T-helper 2 cell treated with Interferon-gamma antibody and Interleukin-4, amounts not matched to agents 5 μg/mL and 100 μg/mL, for 36 hours (primary cell): ENCODE measurements around the gene NSMF.

Experiments used
- DNase-seq: peaks from one replicate; pipeline ENCODE4 v3.0.0; 2021; ENCODE audit warnings: low spot score
- H3K27ac Mint-ChIP-seq: one replicate; pipeline ENCODE4 v1.8.0; 2021; ENCODE audit warnings: mild to moderate bottlenecking, mixed read lengths
- H3K27me3 Mint-ChIP-seq: one replicate; pipeline ENCODE4 v1.8.0; 2021; ENCODE audit warnings: low read depth, mixed read lengths
- H3K36me3 Mint-ChIP-seq: one replicate; pipeline ENCODE4 v1.8.0; 2021; ENCODE audit warnings: low read depth, mixed read lengths
- H3K4me1 Mint-ChIP-seq: one replicate; pipeline ENCODE4 v1.8.0; 2021; ENCODE audit warnings: low read depth, mixed read lengths
- H3K4me3 Mint-ChIP-seq: one replicate; pipeline ENCODE4 v1.8.0; 2022; ENCODE audit warnings: mild to moderate bottlenecking, moderate library complexity, mixed read lengths
- H3K9me3 Mint-ChIP-seq: one replicate; pipeline ENCODE4 v1.8.0; 2021; ENCODE audit warnings: mixed read lengths

NSMF gene, protein sequence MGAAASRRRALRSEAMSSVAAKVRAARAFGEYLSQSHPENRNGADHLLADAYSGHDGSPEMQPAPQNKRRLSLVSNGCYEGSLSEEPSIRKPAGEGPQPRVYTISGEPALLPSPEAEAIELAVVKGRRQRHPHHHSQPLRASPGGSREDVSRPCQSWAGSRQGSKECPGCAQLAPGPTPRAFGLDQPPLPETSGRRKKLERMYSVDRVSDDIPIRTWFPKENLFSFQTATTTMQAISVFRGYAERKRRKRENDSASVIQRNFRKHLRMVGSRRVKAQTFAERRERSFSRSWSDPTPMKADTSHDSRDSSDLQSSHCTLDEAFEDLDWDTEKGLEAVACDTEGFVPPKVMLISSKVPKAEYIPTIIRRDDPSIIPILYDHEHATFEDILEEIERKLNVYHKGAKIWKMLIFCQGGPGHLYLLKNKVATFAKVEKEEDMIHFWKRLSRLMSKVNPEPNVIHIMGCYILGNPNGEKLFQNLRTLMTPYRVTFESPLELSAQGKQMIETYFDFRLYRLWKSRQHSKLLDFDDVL

DNA sequence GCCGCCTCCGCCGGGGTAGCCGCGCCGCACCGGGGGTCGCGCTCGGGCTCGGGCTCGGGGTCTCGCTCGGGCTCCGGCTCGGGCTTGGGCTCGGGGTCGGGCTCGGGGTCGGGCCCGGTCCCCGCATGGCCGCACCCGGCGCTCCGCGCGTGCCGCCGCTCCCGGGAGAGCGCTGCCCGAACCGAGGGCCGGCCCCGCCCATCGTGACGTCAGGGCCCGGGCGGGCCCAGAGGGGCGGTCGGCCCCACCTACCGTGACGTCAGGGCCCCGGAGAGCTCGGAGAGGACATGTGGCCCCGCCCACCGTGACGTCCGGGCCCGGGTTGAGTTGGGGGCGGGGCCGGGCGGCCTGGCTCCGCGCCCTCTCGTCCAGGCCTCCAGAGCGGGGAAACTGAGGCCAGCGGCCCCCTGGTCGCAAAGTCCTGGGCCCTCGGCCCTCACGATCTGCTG lies at the start of gene NSMF:
Gene NSMF, minus strand, starts transcription at position 183 of the 449 bp plus-strand sequence. CDS start 232 bp downstream, outside the sequence.
- H3K27ac Mint-ChIP-seq, result peak within 1 kb of the TSS; percentile 81

DNA sequence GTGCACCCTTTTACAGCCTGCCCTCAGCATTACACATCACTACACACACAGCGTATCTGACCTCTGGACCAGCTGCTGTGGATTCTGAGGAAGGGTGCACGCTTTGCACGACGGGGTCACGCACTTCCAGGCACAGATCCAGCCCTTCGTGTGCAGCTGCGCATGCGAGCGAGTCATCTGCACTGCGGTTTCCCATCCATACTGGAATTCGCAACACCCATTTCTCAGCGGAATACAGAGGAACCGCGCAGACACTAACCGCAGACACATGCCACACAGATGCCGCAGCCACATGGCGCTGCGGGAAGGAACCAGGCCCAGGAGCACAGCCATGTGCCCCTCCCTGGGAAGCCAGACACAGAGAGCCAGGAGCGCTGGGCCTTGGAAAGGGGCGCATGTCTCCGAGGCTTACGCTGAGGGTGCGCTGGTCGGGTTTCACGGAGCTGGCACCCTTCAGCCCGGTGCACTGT lies 47.6 kb upstream of the NSMF start:
- no peak overlapping the region for H3K4me3 Mint-ChIP-seq

More for the DNA sequence above, at the start of gene NSMF:
- Mint-ChIP-seq H3K9me3 (no peaks in the 10 kb centered on the region), H3K4me3 (peak within 1 kb of the TSS; percentile 48), H3K36me3 (peaks cover 8% of the 10 kb centered on the region), H3K4me1 (peaks cover 12% of the 10 kb centered on the region), H3K27me3 (no peaks in the 10 kb centered on the region)
- peak; percentile 95 for DNase-seq

DNA sequence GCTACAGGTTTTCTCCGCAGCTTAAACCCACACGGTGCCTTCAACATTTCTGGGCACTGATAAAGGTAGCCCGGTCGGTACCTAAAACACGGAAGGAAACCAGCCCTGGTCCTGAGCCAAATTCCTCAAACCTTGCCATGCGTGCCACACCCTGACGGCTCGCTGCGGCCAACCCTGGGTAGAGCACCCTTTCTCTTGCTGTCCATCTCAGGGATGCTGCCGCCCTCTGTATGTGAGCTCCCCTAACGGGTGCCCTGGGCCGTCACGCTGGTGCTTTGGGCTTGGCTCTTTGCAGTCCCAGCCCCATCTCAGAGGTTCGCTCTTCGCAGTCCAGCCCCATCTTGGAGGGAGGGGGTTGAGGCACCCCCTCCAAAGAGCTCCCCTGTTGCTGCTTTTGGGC lies 47.1 kb upstream of the NSMF start:
- DNase-seq, result no peak
- no peaks in the 10 kb centered on the region for H3K4me1 Mint-ChIP-seq
- no peak overlapping the region for H3K4me3 Mint-ChIP-seq
- H3K27ac Mint-ChIP-seq, result no peak overlapping the region
- no peaks in the 10 kb centered on the region for H3K27me3 Mint-ChIP-seq
- H3K9me3 Mint-ChIP-seq, result peaks cover 8% of the 10 kb centered on the region
- H3K36me3 Mint-ChIP-seq, result peaks cover 5% of the 10 kb centered on the region

More for the DNA sequence above, 47.6 kb upstream of the NSMF start:
- DNase-seq, result no peak
- no peaks in the 10 kb centered on the region for H3K4me1 Mint-ChIP-seq
- H3K36me3 Mint-ChIP-seq, result peaks cover 5% of the 10 kb centered on the region
- H3K27me3 Mint-ChIP-seq, result no peaks in the 10 kb centered on the region
- no peak overlapping the region for H3K27ac Mint-ChIP-seq
- H3K9me3 Mint-ChIP-seq, result peaks cover 6% of the 10 kb centered on the region

DNA sequence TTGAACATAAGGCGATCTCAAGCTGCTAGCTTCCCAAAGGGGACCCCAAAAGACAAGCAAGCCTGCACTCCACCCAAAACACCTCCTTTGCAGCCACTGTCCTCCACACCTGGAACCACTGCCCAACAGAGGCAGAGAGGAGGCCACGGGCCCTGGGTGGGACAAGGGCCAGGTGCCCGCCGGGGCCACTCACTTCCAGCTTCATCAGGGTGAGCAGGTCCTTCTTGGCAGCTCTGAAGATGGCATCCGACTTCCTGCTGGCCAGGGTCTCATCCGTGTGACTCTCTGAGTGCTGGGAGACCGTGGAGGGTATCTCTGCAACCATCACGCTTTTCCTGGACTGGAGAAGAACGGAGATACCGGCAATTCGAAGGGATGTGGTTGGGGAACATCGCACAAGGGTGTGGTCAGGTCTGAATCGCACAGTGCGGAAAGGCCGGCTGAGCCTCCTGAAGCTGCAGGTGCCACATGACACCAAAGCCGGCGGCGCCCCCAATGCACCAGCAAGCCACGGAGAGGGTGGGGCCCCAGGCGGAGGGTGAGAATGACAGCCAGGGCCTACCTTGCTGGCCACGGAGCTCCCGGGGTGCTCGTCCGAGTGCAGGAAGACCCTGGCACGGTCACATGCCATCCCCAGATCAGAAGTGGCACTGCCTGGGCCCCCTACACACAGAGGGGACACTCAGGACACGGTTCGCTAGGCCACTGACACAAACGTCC lies 46.4 kb upstream of the NSMF start:
- Mint-ChIP-seq H3K9me3 (peaks cover 8% of the 10 kb centered on the region), H3K27me3 (no peaks in the 10 kb centered on the region), H3K27ac (no peak overlapping the region), H3K4me1 (no peaks in the 10 kb centered on the region), H3K36me3 (peaks cover 5% of the 10 kb centered on the region), H3K4me3 (no peak overlapping the region)
- no peak for DNase-seq

DNA sequence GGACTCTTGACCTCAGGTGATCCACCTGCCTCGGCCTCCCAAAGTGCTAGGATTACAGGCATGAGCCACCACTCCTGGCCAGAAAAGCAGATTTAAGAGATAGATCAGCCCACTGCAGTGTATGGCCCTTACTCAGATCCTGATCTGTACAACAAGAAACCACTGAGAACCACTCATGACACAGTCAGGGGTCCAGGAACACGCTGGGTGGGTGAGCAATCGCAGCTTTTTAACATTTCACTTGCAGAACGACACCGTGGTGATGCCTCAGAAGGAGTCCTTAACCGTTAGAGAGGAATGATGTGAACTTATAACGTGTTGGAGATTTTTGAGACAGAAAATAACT lies 45.3 kb upstream of the NSMF start:
- H3K36me3 Mint-ChIP-seq, result peaks cover 5% of the 10 kb centered on the region

DNA sequence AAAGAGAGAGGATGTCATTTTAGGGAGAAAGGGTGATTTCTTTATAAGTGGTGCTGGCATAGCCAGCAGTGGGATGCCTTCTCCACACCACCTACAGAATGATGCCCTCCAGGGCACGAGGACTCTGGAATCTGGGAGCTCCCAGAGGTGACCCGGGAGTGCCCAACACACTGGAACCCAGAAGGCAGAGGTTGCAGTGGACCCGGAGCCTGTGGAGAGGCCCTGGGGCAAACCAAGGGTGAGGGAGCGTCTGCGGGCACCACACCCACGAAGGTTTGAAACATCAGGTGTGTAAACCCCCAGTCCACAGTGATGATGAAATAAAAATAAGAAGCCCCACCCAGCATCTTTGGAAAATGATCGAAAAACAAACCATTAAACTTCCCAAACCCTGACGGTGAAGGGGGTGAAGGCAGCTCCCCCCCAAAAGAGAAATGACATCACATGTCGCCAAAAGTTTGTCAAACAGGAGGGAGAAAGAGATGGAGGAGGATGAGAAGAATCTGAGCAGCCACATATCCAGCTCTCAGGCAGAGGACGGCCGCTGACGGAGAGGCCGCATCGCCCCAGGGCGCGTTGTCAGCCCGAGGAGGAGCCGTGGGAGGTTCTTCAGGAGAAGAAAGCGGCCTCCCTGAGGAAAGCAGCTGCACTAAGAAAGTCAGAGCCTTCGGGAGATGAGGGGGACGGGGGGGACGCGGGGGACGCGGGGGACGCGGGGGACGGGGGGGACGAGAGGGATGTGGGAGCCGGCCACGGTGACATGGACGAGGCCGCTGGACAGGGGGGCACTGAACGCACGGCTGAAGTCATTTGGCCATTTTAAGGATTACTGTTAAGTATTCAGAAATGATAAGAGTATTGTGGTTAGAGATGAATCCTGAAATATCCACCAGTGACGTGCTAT lies 43.1 kb upstream of the NSMF start:
- no peaks in the 10 kb centered on the region for H3K4me1 Mint-ChIP-seq
- no peak for DNase-seq
- peaks cover 5% of the 10 kb centered on the region for H3K36me3 Mint-ChIP-seq
- H3K27ac Mint-ChIP-seq, result peak overlapping the region; percentile 29
- peak overlapping the region; percentile 26 for H3K4me3 Mint-ChIP-seq
- no peaks in the 10 kb centered on the region for H3K27me3 Mint-ChIP-seq
- H3K9me3 Mint-ChIP-seq, result peaks cover 8% of the 10 kb centered on the region

More for the DNA sequence above, 45.3 kb upstream of the NSMF start:
- Mint-ChIP-seq H3K4me3 (no peak overlapping the region), H3K27me3 (no peaks in the 10 kb centered on the region), H3K9me3 (peaks cover 8% of the 10 kb centered on the region), H3K27ac (no peak overlapping the region), H3K4me1 (no peaks in the 10 kb centered on the region)
- no peak for DNase-seq

DNA sequence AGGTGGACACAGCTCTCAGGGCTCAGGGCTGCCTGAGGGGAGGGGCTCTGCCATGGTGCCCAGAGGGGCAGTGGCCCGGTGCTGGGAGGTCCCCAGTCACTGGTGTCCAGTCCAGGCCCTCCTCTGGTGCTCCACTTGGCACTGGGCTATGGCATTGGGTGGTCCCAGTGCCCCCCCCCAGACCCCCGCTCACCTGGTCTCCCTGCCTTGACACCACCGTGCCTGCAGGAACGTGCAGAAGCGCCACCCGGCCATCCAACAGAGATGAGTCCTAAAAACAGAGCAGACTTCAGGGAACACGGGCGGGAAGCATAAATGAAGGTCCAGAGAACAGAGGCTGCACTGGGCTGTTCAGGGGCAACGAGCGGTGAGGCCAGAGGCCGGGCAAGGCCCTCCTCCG lies 42.3 kb upstream of the NSMF start:
- no peak overlapping the region for H3K4me3 Mint-ChIP-seq
- no peaks in the 10 kb centered on the region for H3K4me1 Mint-ChIP-seq
- H3K36me3 Mint-ChIP-seq, result peaks cover 5% of the 10 kb centered on the region
- DNase-seq, result no peak
- no peaks in the 10 kb centered on the region for H3K27me3 Mint-ChIP-seq
- peaks cover 8% of the 10 kb centered on the region for H3K9me3 Mint-ChIP-seq
- peak overlapping the region; percentile 9 for H3K27ac Mint-ChIP-seq

DNA sequence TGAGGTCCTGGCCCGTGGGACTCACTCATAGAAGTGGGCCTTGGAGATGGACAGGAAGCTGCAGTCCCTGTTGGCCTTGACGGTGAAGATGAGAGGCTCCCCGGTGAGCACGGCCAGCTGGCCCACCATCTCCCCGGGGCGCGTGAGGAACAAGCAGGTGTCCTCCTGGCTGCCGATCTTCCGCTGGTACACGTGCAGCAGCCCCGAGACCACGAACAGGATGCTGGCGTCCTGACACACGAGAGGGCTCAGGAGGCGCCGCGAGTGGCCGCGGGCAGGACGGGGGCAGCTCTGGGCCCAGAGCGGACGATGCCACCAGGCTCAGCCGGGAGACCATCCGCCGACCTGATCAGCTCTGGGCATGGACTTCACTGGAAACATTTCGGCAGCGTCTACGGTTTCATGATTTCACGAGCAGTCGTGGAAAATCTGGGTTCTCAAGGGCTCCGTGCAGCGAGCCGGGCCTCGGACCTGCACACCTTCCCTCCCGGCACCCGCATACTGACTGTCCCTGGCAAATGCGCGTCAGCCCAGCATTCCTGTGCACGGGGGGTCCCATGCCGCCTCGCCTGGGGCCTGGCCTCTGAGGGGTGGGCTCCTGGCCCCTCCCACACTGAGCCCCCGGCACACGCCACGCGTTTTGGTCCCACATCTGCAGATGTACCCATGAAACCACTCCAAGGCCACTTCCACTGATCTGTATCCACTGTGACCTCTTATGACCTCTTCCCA lies 41.7 kb upstream of the NSMF start:
- H3K4me1 Mint-ChIP-seq, result no peaks in the 10 kb centered on the region
- DNase-seq, result no peak
- H3K27me3 Mint-ChIP-seq, result no peaks in the 10 kb centered on the region
- H3K27ac Mint-ChIP-seq, result no peak overlapping the region
- H3K36me3 Mint-ChIP-seq, result peaks cover 5% of the 10 kb centered on the region
- no peak overlapping the region for H3K4me3 Mint-ChIP-seq
- peaks cover 8% of the 10 kb centered on the region for H3K9me3 Mint-ChIP-seq

DNA sequence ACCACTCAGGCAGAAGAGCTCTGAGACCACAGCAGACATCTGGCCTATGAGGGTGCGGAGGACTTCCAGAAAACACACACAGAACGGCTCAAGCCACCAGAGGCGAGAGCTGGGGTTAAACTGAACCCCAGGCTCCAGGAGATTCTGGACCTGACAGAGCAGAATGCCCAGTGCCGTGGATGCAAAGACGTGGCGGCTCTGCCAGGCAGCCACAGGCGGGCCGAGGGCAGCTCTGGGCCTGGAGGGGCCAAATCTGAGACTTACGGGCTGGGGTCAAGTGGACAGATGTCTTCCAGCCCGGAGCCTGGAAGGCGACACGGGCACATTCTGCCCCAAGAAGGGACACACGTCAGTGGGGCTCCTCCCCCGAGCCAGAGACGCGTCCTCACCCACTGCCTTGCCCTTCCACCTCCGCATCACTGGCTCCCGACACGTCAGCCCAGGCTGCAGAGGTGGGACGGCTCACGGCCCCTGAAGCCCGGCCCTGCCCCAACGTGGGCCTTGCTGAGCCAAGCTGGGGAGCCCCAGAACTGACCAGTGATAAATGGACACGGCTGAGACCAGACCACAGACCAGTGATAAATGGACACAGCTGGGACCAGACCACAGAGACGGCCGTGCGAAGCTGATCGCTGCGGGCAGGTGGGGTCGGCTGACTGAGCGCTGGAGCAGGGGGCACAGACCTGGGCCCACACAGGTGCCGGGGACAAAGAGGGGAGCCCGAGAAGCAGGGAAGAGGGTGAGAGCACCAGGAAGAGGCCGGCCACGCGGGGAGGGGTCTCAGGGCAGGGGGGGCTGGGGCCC lies 40.9 kb upstream of the NSMF start:
- no peak overlapping the region for H3K4me3 Mint-ChIP-seq
- no peak overlapping the region for H3K27ac Mint-ChIP-seq
- peaks cover 5% of the 10 kb centered on the region for H3K36me3 Mint-ChIP-seq
- H3K4me1 Mint-ChIP-seq, result no peaks in the 10 kb centered on the region
- no peaks in the 10 kb centered on the region for H3K27me3 Mint-ChIP-seq
- DNase-seq, result no peak
- peaks cover 8% of the 10 kb centered on the region for H3K9me3 Mint-ChIP-seq

DNA sequence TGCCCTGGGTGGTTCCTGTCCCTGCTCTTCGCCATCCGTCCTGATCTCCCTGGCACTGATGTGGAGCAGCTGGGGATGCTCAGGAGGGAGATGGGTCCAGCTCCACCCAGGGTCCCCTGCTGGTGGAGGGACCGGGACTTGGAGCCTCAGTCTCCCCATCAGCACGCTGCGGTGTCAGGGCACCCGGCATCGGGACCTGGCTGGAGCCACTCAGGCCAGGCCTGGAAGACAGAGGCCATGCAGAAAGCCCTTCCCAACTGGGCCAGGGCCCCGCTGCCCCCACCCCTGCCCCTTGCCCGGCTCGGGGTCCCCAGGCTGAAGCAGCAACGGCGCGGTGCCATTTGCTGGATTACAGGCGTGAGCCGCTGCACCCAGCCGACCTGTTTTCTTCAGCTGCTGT lies 40.3 kb upstream of the NSMF start:
- Mint-ChIP-seq H3K4me1 (peaks cover under 1% of the 10 kb centered on the region), H3K4me3 (no peak overlapping the region), H3K27ac (no peak overlapping the region), H3K9me3 (peaks cover 8% of the 10 kb centered on the region), H3K27me3 (no peaks in the 10 kb centered on the region), H3K36me3 (peaks cover 5% of the 10 kb centered on the region)
- DNase-seq, result no peak

DNA sequence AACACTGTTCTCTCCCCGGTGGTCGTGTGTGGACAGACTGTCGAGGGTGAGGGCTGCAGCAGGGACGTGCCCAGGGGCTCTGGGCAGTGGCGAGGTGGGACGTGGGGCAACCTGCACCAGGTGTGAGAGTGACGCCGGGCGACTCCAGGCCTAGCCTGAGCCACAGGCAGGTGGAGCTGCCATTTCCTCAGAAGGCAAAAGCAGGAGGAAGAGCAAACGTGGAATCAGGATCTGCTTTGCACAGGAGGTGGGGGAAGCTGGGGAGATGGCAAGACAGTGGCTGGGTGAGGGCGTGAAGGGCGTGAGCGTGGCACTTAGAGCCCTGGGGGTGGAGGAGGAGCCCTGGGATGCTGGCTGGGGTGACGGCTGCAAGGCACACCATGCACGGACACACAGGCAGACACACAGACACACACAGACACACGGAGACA lies 39.6 kb upstream of the NSMF start:
- Mint-ChIP-seq H3K27ac (peak overlapping the region; percentile 27), H3K4me1 (peaks cover 5% of the 10 kb centered on the region), H3K27me3 (no peaks in the 10 kb centered on the region), H3K4me3 (no peak overlapping the region), H3K36me3 (peaks cover 5% of the 10 kb centered on the region), H3K9me3 (peaks cover 8% of the 10 kb centered on the region)
- DNase-seq, result no peak

DNA sequence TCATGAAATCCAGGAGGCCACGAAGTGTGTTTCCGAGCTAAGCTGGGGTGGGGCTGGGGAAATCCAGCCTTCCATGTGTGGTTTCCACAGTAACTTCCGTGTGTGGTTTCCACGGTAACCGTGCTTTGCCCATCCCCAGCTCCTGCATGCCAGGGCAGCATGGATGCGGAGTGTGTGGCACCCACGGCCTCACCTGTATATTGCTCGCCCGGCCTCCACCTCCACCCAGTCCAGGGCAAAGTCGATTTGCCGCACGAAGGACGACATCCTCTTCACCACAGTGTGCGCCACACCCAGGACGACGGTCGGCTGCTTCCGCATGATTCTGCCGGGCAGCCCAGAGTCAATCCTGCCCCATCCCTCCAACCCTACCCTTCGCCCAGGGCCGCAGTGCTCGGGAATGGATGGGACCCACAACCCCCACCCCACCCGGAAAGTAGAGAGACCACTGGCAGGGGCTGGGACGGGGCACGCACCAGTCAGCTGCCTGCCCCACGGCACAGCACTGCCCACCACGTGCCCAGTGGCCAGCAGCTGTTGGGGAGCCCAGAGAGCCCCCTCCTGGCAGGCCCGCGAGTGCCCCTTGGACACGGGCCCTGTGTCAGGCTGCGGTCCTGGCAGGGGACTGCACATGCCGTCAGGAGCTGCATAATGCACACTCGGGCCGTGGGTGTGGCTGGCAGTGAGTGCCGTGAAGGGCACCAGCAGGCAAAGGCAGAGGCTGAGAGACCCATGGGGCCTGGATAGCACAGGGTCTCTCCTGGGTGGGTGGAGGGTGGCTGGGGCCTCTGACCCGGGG lies 39.0 kb upstream of the NSMF start:
- no peak for DNase-seq
- H3K4me3 Mint-ChIP-seq, result no peak overlapping the region
- peaks cover 5% of the 10 kb centered on the region for H3K36me3 Mint-ChIP-seq
- H3K27me3 Mint-ChIP-seq, result no peaks in the 10 kb centered on the region
- peaks cover 5% of the 10 kb centered on the region for H3K4me1 Mint-ChIP-seq
- H3K27ac Mint-ChIP-seq, result no peak overlapping the region
- peaks cover 8% of the 10 kb centered on the region for H3K9me3 Mint-ChIP-seq
